GM12878 (cell line): Measurements from ENCODE around the gene WDR53. TPM values are rescaled to one million over a fixed set of nuclear protein-coding genes. Genes with fewer than 3 reads are reported as not detected.

Experiments
- ATAC-seq: fragments of 200-7000 bp; cut with Tn5 transposase; 3 replicates; pipeline ENCODE4 v1.9.1; 2020; ENCODE audit warnings: mild to moderate bottlenecking, moderate library complexity
- BruUV-seq: library from RNA; stranded (reverse); fragments of 400-500 nt; replicated peaks from 2 replicates; lab custom pipeline; 2021; lab: Mats Ljungman, UMichigan
- CTCF ChIA-PET: fragments of 300-600 bp; sonication (Branson Sonifier 250); formaldehyde crosslinking; extraction: SDS; loops from one replicate; lab custom pipeline; 2021; ENCODE audit warnings: inconsistent platforms; lab: Yijun Ruan, JAX
- POLR2A ChIA-PET: fragments of 350-600 bp; formaldehyde crosslinking; extraction: SDS; loops from one replicate; lab custom pipeline; 2021; ENCODE audit warnings: inconsistent platforms; lab: Charles Lee
- RAD21 ChIA-PET: fragments of 300-600 bp; sonication (Branson Sonifier 250); formaldehyde crosslinking; loops from one replicate; lab custom pipeline; 2023; ENCODE audit warnings: antibody characterized with exemption; ENCODE audit not compliant: unreplicated experiment; lab: Charles Lee
- SMC1A ChIA-PET: fragments of 300-600 bp; sonication (Branson Sonifier 250); formaldehyde crosslinking; loops from one replicate; lab custom pipeline; 2023; ENCODE audit not compliant: unreplicated experiment, uncharacterized antibody; lab: Charles Lee
- DNase-seq: peaks from one replicate; pipeline ENCODE4 v3.0.0-alpha.2; 2011; ENCODE audit warnings: low read depth, low spot score
- FAIRE-seq: peaks from 3 replicates; lab custom pipeline; 2011; peaks lifted over from hg19 to GRCh38; lab: Jason Lieb, UNC
- H2AFZ ChIP-seq: 2 replicates; pipeline ENCODE4 v1.6.0; 2011; ENCODE audit warnings: low read depth, low read length, control low read depth; ENCODE audit not compliant: control insufficient read depth
- H3K27ac ChIP-seq: 2 replicates; pipeline ENCODE4 v1.5.1; 2011; ENCODE audit warnings: control low read depth; ENCODE audit not compliant: control insufficient read depth, insufficient read depth
- H3K27me3 ChIP-seq, 2 experiments: replicated peaks in 1 of 2; 2 replicates each; pipeline versions ENCODE4 v1.6.0 to v1.6.1; 2011; ENCODE audit warnings: low read length in 1 of 2; ENCODE audit not compliant: control insufficient read depth in 2 of 2, insufficient read depth in 2 of 2
- H3K36me3 ChIP-seq, 2 experiments: 2 replicates each; pipeline ENCODE4 v1.5.1; 2011; ENCODE audit warnings: low read length in 1 of 2; ENCODE audit not compliant: control insufficient read depth in 2 of 2, insufficient read depth in 2 of 2
- H3K4me1 ChIP-seq: 2 replicates; pipeline ENCODE4 v1.6.1; 2011; ENCODE audit warnings: mild to moderate bottlenecking, low read length, moderate library complexity, mixed read lengths; ENCODE audit not compliant: control insufficient read depth, insufficient read depth
- H3K4me2 ChIP-seq: 2 replicates; pipeline ENCODE4 v1.6.0; 2011; ENCODE audit warnings: control low read depth; ENCODE audit not compliant: control insufficient read depth, insufficient read depth
- H3K4me3 ChIP-seq: fragments of 200-600 bp; sonication (generic); 2 replicates; pipeline ENCODE4 v1.5.1; 2016
- H3K79me2 ChIP-seq: 2 replicates; pipeline ENCODE4 v1.6.0; 2011; ENCODE audit warnings: low read length; ENCODE audit not compliant: control insufficient read depth, insufficient read depth
- H3K9ac ChIP-seq: 2 replicates; pipeline ENCODE4 v1.8.0; 2011; ENCODE audit warnings: low read length, control low read depth, mixed read lengths; ENCODE audit not compliant: control insufficient read depth, insufficient read depth
- H3K9me3 ChIP-seq: replicated peaks from 3 replicates; pipeline ENCODE4 v1.5.1; 2011; ENCODE audit warnings: mild to moderate bottlenecking, low read length; ENCODE audit not compliant: control insufficient read depth, insufficient read depth
- H4K20me1 ChIP-seq: 2 replicates; pipeline ENCODE4 v1.6.0; 2011; ENCODE audit not compliant: control insufficient read depth, insufficient read depth
- EED ChIP-seq: sonication (generic); IDR thresholded peaks from 2 replicates; pipeline ENCODE4 v1.6.1; 2016; ENCODE audit warnings: antibody characterized with exemption, low read depth
- IRF5 ChIP-seq: fragments of 450-650 bp; IDR thresholded peaks from 2 replicates; pipeline ENCODE4 v1.6.1; 2017; ENCODE audit warnings: borderline replicate concordance
- KDM1A ChIP-seq: fragments of 200-600 bp; sonication (generic); IDR thresholded peaks from 2 replicates; pipeline ENCODE4 v1.6.1; 2016; ENCODE audit warnings: borderline replicate concordance
- MXI1 ChIP-seq: fragments of 150-350 bp; IDR thresholded peaks from 2 replicates; pipeline ENCODE4 v1.6.1; 2011; ENCODE audit warnings: low read depth, mild to moderate bottlenecking, inconsistent platforms, low read length, improper control_type of control experiment
- NFIC ChIP-seq: IDR thresholded peaks from 2 replicates; pipeline ENCODE4 v1.6.1; 2012; ENCODE audit warnings: low read depth, mild to moderate bottlenecking, inconsistent platforms, low read length, moderate library complexity
- PAX8 ChIP-seq: fragments of 450-650 bp; IDR thresholded peaks from 2 replicates; pipeline ENCODE4 v1.6.1; 2017; ENCODE audit warnings: mild to moderate bottlenecking, moderate library complexity
- RAD21 ChIP-seq: IDR thresholded peaks from 2 replicates; pipeline ENCODE4 v1.6.1; 2011; ENCODE audit warnings: mild to moderate bottlenecking, low read depth, low read length, moderate library complexity; ENCODE audit not compliant: insufficient read depth
- RAD51 ChIP-seq: fragments of 450-650 bp; IDR thresholded peaks from 2 replicates; pipeline ENCODE4 v1.6.1; 2016; ENCODE audit warnings: moderate library complexity, mild to moderate bottlenecking, inconsistent platforms
- RUNX3 ChIP-seq: IDR thresholded peaks from 2 replicates; pipeline ENCODE4 v1.6.1; 2012; ENCODE audit warnings: low read length, inconsistent platforms
- SREBF2 ChIP-seq: IDR thresholded peaks from 2 replicates; pipeline ENCODE4 v1.6.1; 2012; ENCODE audit warnings: mild to moderate bottlenecking, low read length
- TCF3 ChIP-seq: IDR thresholded peaks from 2 replicates; pipeline ENCODE4 v1.6.1; 2012; ENCODE audit warnings: low read depth, mild to moderate bottlenecking, low read length, borderline replicate concordance; ENCODE audit not compliant: insufficient read depth
- WRNIP1 ChIP-seq: IDR thresholded peaks from 2 replicates; pipeline ENCODE4 v1.6.1; 2011; ENCODE audit warnings: low read depth, low read length, improper control_type of control experiment, borderline replicate concordance
- ZNF274 ChIP-seq: IDR thresholded peaks from one replicate; pipeline ENCODE4 v1.8.0; 2011; ENCODE audit not compliant: insufficient read length, insufficient read depth
- ZNF384 ChIP-seq: IDR thresholded peaks from 2 replicates; pipeline ENCODE4 v1.6.1; 2012; ENCODE audit warnings: low read depth, mild to moderate bottlenecking, low read length, improper control_type of control experiment, borderline replicate concordance
- in situ Hi-C: fragments of 300-500 bp; cut with MboI; formaldehyde crosslinking; loops from 9 replicates; pipeline ENCODE4 v1.14.3; 2018; ENCODE audit warnings: mixed read lengths
- intact Hi-C: fragments of 100-400 bp; cut with micrococcal nuclease; formaldehyde crosslinking; loops from one replicate; pipeline ENCODE4 v1.14.2; 2022; ENCODE audit not compliant: unreplicated experiment
- polyA plus RNA-seq, 11 experiments: library from polyadenylated mRNA; depleted of rRNA in 4 of 11; unstranded in 6 of 11; stranded (reverse) in 5 of 11; fragments of >200 nt; fragmentation: Nextera tagmentation in 4 of 11; fragmentation: Illumina TruSeq in 1 of 11; extraction: Ambion mirVana in 4 of 11; extraction: Trizol in 1 of 11; gene quantifications; 1 replicate in 1 of 11; 2 replicates in 10 of 11; pipeline versions ENCODE4 v1.2.1 to v1.2.3, GENCODE V29; 2011 to 2016; ENCODE audit warnings: inconsistent platforms in 2 of 11, missing spikeins in 2 of 11, low read depth in 1 of 11
- total RNA-seq, 4 experiments: library from RNA; depleted of rRNA in 3 of 4; stranded (reverse); fragments of >200 nt in 3 of 4; fragmentation: Illumina TruSeq in 1 of 4; extraction: Trizol in 1 of 4; gene quantifications; 2 replicates each; pipeline versions ENCODE4 v1.2.1 to v1.2.3, GENCODE V29; 2013 to 2021
- TF ChIP-seq, protein P1 (sequence below): fragments of 450-650 bp; IDR thresholded peaks from 2 replicates; pipeline ENCODE4 v1.6.1; 2017; ENCODE audit warnings: mild to moderate bottlenecking, moderate library complexity

WDR53 gene
- total and polyA plus RNA-seq, 10 of the 15 experiments (the other 5 are each of a cell fraction or from before 2014, with no cell fraction given), result 7.7 to 20.3 (median 15.7) TPM

GRCh38 chr3:196559826-196560225 is 8.5 kb downstream of the WDR53 start (continued):
- TF ChIP-seq IRF5 (no peak), TCF3 (no peak), SREBF2 (no peak), WRNIP1 (no peak), KDM1A (no peak), RAD21 (no peak), MXI1 (no peak), ZNF384 (no peak), PAX8 (no peak), RUNX3 (no peak)
- TF ChIP-seq, all 136 proteins: peak for 0

- DNase-seq, result no peak
- no peak for FAIRE-seq
- in situ Hi-C loops, result no loop called here
- Histone ChIP-seq H3K9me3 (no peaks in the 10 kb centered on the region), H3K4me2 (no peak overlapping the region), H3K36me3 (no peaks in the 10 kb centered on the region; a peak in 1 of 4 replicates)
- TF ChIP-seq RAD51 (no peak), ZNF274 (no peak), NFIC (no peak), EED (no peak)
- TF ChIP-seq, protein P1, sequence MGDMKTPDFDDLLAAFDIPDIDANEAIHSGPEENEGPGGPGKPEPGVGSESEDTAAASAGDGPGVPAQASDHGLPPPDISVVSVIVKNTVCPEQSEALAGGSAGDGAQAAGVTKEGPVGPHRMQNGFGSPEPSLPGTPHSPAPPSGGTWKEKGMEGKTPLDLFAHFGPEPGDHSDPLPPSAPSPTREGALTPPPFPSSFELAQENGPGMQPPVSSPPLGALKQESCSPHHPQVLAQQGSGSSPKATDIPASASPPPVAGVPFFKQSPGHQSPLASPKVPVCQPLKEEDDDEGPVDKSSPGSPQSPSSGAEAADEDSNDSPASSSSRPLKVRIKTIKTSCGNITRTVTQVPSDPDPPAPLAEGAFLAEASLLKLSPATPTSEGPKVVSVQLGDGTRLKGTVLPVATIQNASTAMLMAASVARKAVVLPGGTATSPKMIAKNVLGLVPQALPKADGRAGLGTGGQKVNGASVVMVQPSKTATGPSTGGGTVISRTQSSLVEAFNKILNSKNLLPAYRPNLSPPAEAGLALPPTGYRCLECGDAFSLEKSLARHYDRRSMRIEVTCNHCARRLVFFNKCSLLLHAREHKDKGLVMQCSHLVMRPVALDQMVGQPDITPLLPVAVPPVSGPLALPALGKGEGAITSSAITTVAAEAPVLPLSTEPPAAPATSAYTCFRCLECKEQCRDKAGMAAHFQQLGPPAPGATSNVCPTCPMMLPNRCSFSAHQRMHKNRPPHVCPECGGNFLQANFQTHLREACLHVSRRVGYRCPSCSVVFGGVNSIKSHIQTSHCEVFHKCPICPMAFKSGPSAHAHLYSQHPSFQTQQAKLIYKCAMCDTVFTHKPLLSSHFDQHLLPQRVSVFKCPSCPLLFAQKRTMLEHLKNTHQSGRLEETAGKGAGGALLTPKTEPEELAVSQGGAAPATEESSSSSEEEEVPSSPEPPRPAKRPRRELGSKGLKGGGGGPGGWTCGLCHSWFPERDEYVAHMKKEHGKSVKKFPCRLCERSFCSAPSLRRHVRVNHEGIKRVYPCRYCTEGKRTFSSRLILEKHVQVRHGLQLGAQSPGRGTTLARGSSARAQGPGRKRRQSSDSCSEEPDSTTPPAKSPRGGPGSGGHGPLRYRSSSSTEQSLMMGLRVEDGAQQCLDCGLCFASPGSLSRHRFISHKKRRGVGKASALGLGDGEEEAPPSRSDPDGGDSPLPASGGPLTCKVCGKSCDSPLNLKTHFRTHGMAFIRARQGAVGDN, result no peak
- TF ChIP-seq, all 136 proteins: peak for 0
- H3K27me3 ChIP-seq, result no peaks in the 10 kb centered on the region
- ChIA-PET CTCF (no interaction called here), POLR2A (no interaction called here), SMC1A (no interaction called here), RAD21 (no interaction called here)
- peaks cover 8% of the 10 kb centered on the region for H3K4me1 ChIP-seq
- no peak overlapping the region for H2AFZ ChIP-seq
- no peak overlapping the region for H3K9ac ChIP-seq
- BruUV-seq, result no TSS peak
- intact Hi-C loops, result no loop called here
- no peaks in the 10 kb centered on the region for H3K79me2 ChIP-seq
- H3K4me3 ChIP-seq, result no peak overlapping the region
- no peaks in the 10 kb centered on the region for H4K20me1 ChIP-seq
- no peak for ATAC-seq
- H3K27ac ChIP-seq, result no peak overlapping the region
These were observed 9.9 kb downstream of the WDR53 start for GRCh38 chr3:196558476-196558875.
